ENCODE results near the gene C2CD2.

Gene C2CD2

DNA sequence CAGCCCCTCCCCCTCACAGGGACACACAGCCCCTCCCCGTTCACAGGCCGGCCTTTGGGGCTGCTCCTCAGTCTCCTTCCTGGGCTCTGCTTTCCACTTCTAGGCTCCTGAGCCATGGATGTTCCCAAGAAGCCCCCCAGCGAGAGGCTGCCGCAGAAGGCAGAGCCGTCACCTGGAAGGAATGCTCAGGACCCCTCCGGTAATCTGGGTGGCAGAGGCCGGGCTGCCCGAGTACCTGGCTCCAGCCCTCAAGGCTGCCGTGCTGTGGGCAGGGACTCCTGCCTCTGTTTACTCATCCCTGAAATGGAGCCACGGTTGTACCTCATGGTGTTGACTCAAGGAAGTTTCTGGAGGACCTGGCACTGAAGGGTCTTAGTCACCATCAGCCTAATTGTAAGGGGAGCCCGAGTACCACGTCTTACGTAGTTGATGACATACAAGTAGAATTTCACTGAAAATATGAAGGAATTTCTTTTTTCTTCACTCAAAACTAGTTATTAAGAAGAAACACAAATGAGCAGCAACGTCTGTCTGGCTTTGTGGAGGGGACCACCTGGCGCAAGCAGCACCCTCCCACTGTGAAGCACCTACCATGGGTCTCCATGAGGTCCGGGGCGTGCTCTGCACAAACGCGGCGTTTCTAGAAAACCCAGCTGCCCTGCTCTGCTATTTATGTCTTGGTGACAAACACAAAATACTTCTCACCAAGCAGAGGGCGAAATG, 108.3 kb downstream of the C2CD2 start:
- DNase-seq (ENCODE audit: low read depth): peak; percentile 4

DNA sequence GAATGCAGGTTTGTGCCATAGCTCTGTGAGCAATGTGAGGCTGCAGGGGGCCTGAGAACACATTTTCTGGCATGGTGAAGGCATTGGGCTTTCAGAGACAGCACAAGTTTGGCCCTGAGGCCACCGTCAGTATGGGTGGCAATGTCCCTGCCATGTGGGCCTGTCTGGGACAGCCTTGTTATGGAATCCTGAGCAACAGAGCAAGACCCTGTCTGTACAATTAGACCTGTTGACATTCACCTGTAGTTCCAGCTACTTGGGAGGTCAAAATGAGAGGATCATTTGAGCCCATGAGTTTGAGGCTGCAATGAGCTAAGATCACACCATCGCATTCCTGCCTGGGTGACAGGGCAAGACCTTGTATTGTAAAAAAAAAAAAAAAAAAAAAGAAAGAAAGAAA, 110.2 kb downstream of the C2CD2 start:
- no peak for DNase-seq (ENCODE audit: low read depth)

DNA sequence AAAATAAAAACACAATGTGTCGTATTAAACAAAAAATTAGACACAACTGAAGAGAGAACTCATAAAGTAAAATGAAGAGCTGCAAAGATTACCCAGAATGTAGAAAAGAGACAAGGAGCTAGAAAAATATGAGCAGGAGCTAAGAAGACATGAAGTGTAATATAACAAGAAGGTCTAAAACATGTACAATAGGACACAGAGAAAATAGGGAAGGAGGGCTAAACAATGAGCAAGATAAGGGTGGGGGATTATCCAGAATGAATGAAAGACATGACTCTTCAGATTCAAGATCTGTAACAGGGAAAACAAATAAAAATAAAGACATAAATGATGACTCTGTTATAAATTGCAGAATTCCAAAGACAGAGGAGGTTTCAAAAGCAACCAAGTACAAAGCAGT, 112.9 kb downstream of the C2CD2 start:
- no peak for DNase-seq (ENCODE audit: low read depth)

DNA sequence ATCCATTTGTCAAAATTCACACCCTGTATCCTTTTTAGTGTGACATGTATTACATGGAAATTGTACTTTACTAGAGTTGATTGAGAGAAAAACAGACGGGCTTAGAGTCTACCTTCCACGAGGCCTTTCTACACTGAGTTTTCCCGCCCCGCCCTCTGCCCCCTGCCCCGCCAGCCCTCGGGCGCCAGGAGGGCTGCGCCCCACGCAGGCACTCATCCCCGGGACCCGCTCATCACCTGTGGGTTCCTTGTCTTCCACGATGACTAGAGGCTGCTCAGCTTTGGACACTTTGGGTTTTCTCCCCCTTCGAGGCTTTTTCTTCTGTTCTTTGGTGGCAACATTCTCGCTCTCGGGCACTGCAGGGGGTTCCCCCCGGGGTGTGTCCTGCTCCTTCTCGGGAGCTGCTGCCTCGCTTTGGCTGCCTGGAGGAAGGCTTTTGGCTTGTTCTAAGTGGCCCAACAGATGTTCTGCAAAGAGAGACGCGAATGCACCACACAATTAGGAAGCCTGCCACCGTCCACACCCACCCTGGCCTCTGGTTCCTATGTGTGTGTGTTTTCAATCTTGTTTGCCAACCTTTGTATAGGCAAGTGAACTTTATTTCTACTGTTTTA, 114.3 kb downstream of the C2CD2 start:
- DNase-seq (ENCODE audit: low read depth): no peak

GRCh38 chr21:41837756-41838297, 116.0 kb downstream of the C2CD2 start:
- no peak for DNase-seq (ENCODE audit: low read depth)

DNA sequence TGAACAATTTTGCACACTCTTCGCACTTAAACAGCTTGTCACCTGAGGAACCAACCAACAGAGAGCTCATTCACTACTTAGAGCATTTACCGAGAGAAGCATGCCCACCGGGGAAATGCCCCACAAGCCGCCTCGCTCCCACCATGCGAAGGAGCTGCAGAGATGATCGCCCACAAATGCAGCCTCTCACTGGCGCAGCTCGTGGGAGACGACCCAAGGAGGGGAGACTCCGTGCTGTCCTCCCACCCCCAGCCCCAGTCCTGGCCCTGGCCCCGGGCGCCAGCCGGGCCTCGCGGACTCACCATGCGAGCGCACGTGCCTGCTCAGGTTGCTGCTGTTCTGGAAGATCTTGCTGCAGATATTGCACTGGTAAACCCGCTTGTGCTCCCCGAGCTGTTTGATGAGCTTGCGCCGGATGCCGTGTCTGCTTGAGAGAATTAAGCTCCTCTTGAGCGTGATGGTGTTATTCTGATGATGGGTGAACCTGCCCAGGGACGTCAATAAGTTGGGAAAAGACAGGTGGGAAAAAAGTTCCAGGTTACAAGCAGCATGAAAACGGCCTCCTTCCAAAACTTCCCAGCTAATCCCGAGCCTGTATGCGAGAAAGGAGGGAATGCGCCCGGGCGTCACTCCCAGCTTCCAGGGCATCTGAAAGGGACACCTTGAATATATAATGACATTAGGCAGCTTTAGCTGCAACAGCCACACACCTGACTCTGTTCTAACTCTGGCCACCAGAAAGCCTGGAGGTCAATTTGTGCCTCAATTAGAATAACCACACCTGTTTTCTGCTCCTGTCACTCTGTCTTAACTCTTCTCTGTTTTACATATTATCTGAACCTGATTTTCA, 117.4 kb downstream of the C2CD2 start:
- DNase-seq (ENCODE audit: low read depth): no peak

DNA sequence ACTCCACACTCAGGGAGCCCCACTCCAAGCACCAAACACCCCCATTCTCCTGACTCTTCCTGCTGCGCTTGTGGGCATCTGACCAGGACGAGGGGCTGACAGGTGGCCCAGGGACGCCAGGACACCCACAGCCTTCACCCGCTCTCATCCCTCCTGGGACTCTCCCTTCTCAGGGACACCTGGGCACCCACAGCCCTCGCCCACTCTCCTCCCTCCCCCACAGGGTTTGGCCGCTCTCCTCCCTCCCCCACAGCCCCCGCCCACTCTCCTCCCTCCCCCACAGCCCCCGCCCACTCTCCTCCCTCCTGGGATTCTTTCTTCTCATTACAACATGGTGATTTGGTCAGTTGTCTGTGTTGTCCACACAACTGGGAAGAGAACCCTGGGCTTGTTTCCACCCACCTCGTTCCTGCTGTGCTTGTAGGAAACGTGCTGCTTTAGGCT, 118.1 kb downstream of the C2CD2 start:
- DNase-seq (ENCODE audit: low read depth): no peak
